H1 (cell line): Measurements from ENCODE around the gene KCNQ1. TPM values are rescaled to one million over a fixed set of nuclear protein-coding genes. Genes with fewer than 3 reads are reported as not detected.

ENCODE experiments used
- CTCF ChIA-PET: fragments of 300-600 bp; sonication (Branson Sonifier 250); formaldehyde crosslinking; loops from one replicate; lab custom pipeline; 2021; ENCODE audit not compliant: partially characterized antibody; lab: Charles Lee
- POLR2A ChIA-PET: fragments of 300-600 bp; sonication (Branson Sonifier 250); formaldehyde crosslinking; loops from one replicate; lab custom pipeline; 2021; ENCODE audit warnings: inconsistent platforms; ENCODE audit not compliant: partially characterized antibody; lab: Charles Lee
- DNase-seq, 2 experiments: peaks; one replicate each; pipeline versions ENCODE4 v3.0.0 to v3.0.0-alpha.2; 2010 to 2022; ENCODE audit warnings: low spot score in 2 of 2, low read depth in 1 of 2, mixed read lengths in 1 of 2
- FAIRE-seq: peaks from 2 replicates; lab custom pipeline; 2011; peaks lifted over from hg19 to GRCh38; lab: Jason Lieb, UNC
- H2AFZ ChIP-seq: 2 replicates; pipeline ENCODE4 v1.8.1; 2012; ENCODE audit warnings: low read length, inconsistent platforms
- H2AK5ac ChIP-seq: 2 replicates; pipeline ENCODE4 v1.6.1; 2013; ENCODE audit warnings: low read depth, low read length
- H2BK120ac ChIP-seq: replicated peaks from 2 replicates; pipeline ENCODE3; 2013; ENCODE audit warnings: low read depth, low read length, inconsistent platforms
- H2BK12ac ChIP-seq: 2 replicates; pipeline ENCODE4 v1.6.1; 2013; ENCODE audit warnings: low read depth, low read length
- H2BK15ac ChIP-seq: 2 replicates; pipeline ENCODE4 v1.6.1; 2013; ENCODE audit warnings: low read length
- H2BK20ac ChIP-seq: 2 replicates; pipeline ENCODE4 v1.6.1; 2013; ENCODE audit warnings: low read length
- H2BK5ac ChIP-seq: 2 replicates; pipeline ENCODE4 v1.6.1; 2013; ENCODE audit warnings: low read depth, low read length
- H3K14ac ChIP-seq: 2 replicates; pipeline ENCODE4 v1.6.1; 2013; ENCODE audit warnings: inconsistent platforms; ENCODE audit not compliant: insufficient read length
- H3K18ac ChIP-seq: 2 replicates; pipeline ENCODE4 v1.6.1; 2013; ENCODE audit warnings: low read length; ENCODE audit errors: extremely low read depth
- H3K23ac ChIP-seq: 2 replicates; pipeline ENCODE4 v1.6.1; 2013; ENCODE audit warnings: inconsistent platforms; ENCODE audit not compliant: insufficient read length
- H3K23me2 ChIP-seq: 2 replicates; pipeline ENCODE4 v1.6.1; 2013; ENCODE audit warnings: low read depth, low read length
- H3K27ac ChIP-seq: 2 replicates; pipeline ENCODE4 v1.6.1; 2011; ENCODE audit warnings: low read depth, low read length, inconsistent platforms
- H3K27me3 ChIP-seq, 4 experiments: replicated peaks in 1 of 4; 1 replicate in 1 of 4; 2 replicates in 3 of 4; pipeline versions ENCODE4 v1.6.1 to v1.8.1; 2011 to 2013; ENCODE audit warnings: low read length in 3 of 4, mild to moderate bottlenecking in 3 of 4, inconsistent platforms in 2 of 4, mixed read lengths in 2 of 4, moderate library complexity in 1 of 4; ENCODE audit not compliant: control insufficient read depth in 3 of 4, insufficient read depth in 3 of 4; ENCODE audit errors: extremely low read depth in 1 of 4
- H3K36me3 ChIP-seq, 4 experiments: 2 replicates each; pipeline versions ENCODE4 v1.6.1 to v1.8.1; 2011 to 2013; ENCODE audit warnings: mild to moderate bottlenecking in 4 of 4, low read length in 3 of 4, moderate library complexity in 2 of 4, control low read depth in 1 of 4, inconsistent platforms in 1 of 4; ENCODE audit not compliant: insufficient read depth in 4 of 4, control insufficient read depth in 2 of 4
- H3K4ac ChIP-seq: replicated peaks from 2 replicates; pipeline ENCODE3; 2013; ENCODE audit warnings: low read length, low read depth, mixed read lengths, inconsistent platforms; ENCODE audit not compliant: insufficient read length
- H3K4me1 ChIP-seq, 4 experiments: replicated peaks in 1 of 4; 1 replicate in 1 of 4; 2 replicates in 3 of 4; pipeline versions ENCODE4 v1.6.1 to v1.8.1; 2011 to 2013; ENCODE audit warnings: low read length in 3 of 4, inconsistent platforms in 2 of 4, mixed read lengths in 1 of 4; ENCODE audit not compliant: insufficient read depth in 4 of 4, control insufficient read depth in 3 of 4
- H3K4me2 ChIP-seq, 2 experiments: 2 replicates each; pipeline versions ENCODE4 v1.6.1 to v1.8.1; 2011 to 2013; ENCODE audit warnings: low read depth in 2 of 2, low read length in 2 of 2, control low read depth in 1 of 2, inconsistent platforms in 1 of 2, mild to moderate bottlenecking in 1 of 2; ENCODE audit not compliant: insufficient read depth in 1 of 2
- H3K4me3 ChIP-seq, 4 experiments: fragments of 200-600, 300-600 bp in 1 of 4; sonication (generic), shearing (Covaris generic), sonication (Bioruptor Twin) in 1 of 4; 2 replicates each; pipeline versions ENCODE4 v1.5.1 to v1.8.1; 2011 to 2016; ENCODE audit warnings: low read length in 4 of 4, low read depth in 3 of 4, control low read depth in 2 of 4, inconsistent platforms in 2 of 4, mild to moderate bottlenecking in 2 of 4, mixed read lengths in 1 of 4, moderate library complexity in 1 of 4; ENCODE audit not compliant: insufficient read depth in 2 of 4; ENCODE audit errors: extremely low read depth in 1 of 4
- H3K56ac ChIP-seq: replicated peaks from 2 replicates; pipeline ENCODE3; 2013; ENCODE audit warnings: low read depth, mild to moderate bottlenecking, mixed read lengths, low read length, inconsistent platforms; ENCODE audit not compliant: insufficient read length
- H3K79me1 ChIP-seq: 2 replicates; pipeline ENCODE4 v1.6.1; 2013; ENCODE audit warnings: low read depth, low read length, control low read depth
- H3K79me2 ChIP-seq, 2 experiments: 2 replicates each; pipeline versions ENCODE4 v1.6.1 to v1.8.1; 2012 to 2013; ENCODE audit warnings: low read length in 2 of 2, mild to moderate bottlenecking in 2 of 2, inconsistent platforms in 1 of 2; ENCODE audit not compliant: insufficient read depth in 2 of 2, control insufficient read depth in 1 of 2
- H3K9ac ChIP-seq, 4 experiments: replicated peaks in 1 of 4; 1 replicate in 1 of 4; 2 replicates in 3 of 4; pipeline versions ENCODE4 v1.6.1 to v1.8.1; 2011 to 2013; ENCODE audit warnings: low read depth in 3 of 4, low read length in 3 of 4, control low read depth in 2 of 4, mild to moderate bottlenecking in 2 of 4, moderate library complexity in 2 of 4, inconsistent platforms in 1 of 4; ENCODE audit errors: extremely low read depth in 1 of 4
- H3K9me3 ChIP-seq, 2 experiments: 2 replicates each; pipeline versions ENCODE4 v1.6.1 to v1.8.1; 2012 to 2013; ENCODE audit warnings: mild to moderate bottlenecking in 2 of 2, moderate library complexity in 2 of 2, control low read depth in 1 of 2, inconsistent platforms in 1 of 2, low read depth in 1 of 2, low read length in 1 of 2, mixed read lengths in 1 of 2; ENCODE audit not compliant: insufficient read depth in 2 of 2
- H4K20me1 ChIP-seq, 2 experiments: replicated peaks in 1 of 2; 2 replicates each; pipeline versions ENCODE3 to v1.8.1; 2011 to 2013; ENCODE audit warnings: inconsistent platforms in 2 of 2, low read length in 2 of 2, mild to moderate bottlenecking in 1 of 2; ENCODE audit not compliant: insufficient read depth in 2 of 2, control insufficient read depth in 1 of 2
- H4K5ac ChIP-seq: 2 replicates; pipeline ENCODE4 v1.6.1; 2013; ENCODE audit warnings: low read length, low read depth, mixed read lengths, inconsistent platforms; ENCODE audit not compliant: insufficient read length
- H4K8ac ChIP-seq: 2 replicates; pipeline ENCODE4 v1.8.0; 2013; ENCODE audit warnings: mild to moderate bottlenecking, moderate library complexity, low read length, inconsistent platforms; ENCODE audit not compliant: insufficient read depth; ENCODE audit errors: extremely low read depth
- H4K91ac ChIP-seq: replicated peaks from 2 replicates; pipeline ENCODE3; 2013; ENCODE audit warnings: low read length, mixed read lengths, inconsistent platforms; ENCODE audit not compliant: insufficient read length
- GTF2F1 ChIP-seq: IDR thresholded peaks from 2 replicates; pipeline ENCODE4 v1.6.1; 2012; ENCODE audit warnings: low read depth, low read length, improper control_type of control experiment, borderline replicate concordance
- MAX ChIP-seq: IDR thresholded peaks from 2 replicates; pipeline ENCODE4 v1.6.1; 2012; ENCODE audit warnings: inconsistent platforms
- WGBS, 2 experiments: shearing (Covaris generic) in 1 of 2; methylation state at CpG; one replicate each; pipeline versions ENCODE4 v1.1.6 to v1.1.7; 2013 to 2015; ENCODE audit warnings: low lambda C conversion rate in 2 of 2, mixed read lengths in 2 of 2, inconsistent platforms in 1 of 2, low coverage in 1 of 2, missing lambda C conversion rate in 1 of 2; ENCODE audit not compliant: insufficient replicate concordance in 2 of 2, insufficient coverage in 1 of 2, insufficient read length in 1 of 2; ENCODE audit errors: extremely low coverage in 1 of 2, missing lambda C conversion rate in 1 of 2; 5-methylcytosine and 5-hydroxymethylcytosine counted together
- polyA plus RNA-seq, 7 experiments: library from polyadenylated mRNA; depleted of rRNA in 3 of 7; stranded (reverse) in 5 of 7; unstranded in 2 of 7; fragments of >200 nt in 5 of 7; fragments of 200-250 nt in 2 of 7; gene quantifications; 1 replicate in 5 of 7; 2 replicates in 1 of 7; 4 replicates in 1 of 7; pipeline versions ENCODE4 v1.2.1 to v1.2.3, GENCODE V29; 2011 to 2013; ENCODE audit warnings: missing spikeins in 2 of 7, mixed read lengths in 2 of 7
- total RNA-seq: library from RNA; stranded (reverse); fragmentation: NEBNext Ultra II Directional; extraction: Animal tissue kit (Norgen Biotek cat#: 25700); gene quantifications from 2 replicates; pipeline ENCODE4 v1.2.1, GENCODE V29; 2021

The KCNQ1 gene
- total and polyA plus RNA-seq, 2 of the 8 experiments (the other 6 are each of a cell fraction or from before 2014, with no cell fraction given): 1.9 to 2.0 TPM

DNA sequence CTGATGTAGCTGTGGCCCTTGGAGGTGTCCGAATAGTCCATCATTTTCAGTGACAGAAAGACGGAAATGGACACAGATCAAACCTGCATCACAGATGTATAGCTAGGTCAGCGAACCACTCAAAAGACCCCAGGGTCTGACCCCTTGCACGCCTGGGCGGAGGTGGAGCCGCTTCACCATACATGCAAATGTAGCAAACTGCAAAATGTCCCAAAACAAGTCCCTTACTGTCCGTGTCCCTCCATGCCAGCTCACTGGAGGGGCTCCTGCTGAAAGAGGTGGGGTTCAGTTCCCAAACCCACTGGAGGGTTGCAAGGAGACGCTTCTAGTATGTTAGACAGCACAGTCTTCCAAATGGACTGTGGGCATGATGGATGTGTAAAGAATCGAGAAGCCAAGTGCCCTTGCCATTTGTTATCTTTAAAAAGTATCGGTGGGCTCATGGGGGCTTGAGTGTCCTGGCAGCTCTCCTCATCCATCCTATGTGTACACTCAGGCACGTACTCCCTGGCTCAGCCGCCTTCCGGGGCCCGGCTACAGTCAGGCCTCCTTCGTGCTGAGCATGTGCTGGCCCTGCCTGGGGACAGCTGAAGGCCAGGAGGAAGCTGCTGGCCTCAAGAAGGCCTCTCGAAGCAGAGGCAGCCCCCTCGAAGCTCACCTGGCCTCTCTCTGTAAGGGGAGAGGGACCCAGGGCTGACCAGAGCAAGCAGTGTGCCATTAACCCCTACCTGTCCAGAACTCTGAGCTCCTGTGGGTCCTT lies 275.2 kb downstream of the KCNQ1 start:
- H3K9ac ChIP-seq: no peak overlapping the region
- peaks cover 11 to 35% (median 27%) of the 10 kb centered on the region in 4 experiments for H3K4me1 ChIP-seq
- H2AK5ac ChIP-seq: peak overlapping the region; percentile 58; the same call in 1 of the 2 replicates
- no peak overlapping the region for H4K91ac ChIP-seq
- no peak overlapping the region for H2BK5ac ChIP-seq
- DNase-seq (no peak), FAIRE-seq (no peak)
- H4K8ac ChIP-seq: no peak overlapping the region
- 82% methylated on average over 17 of the region's 17 CpGs; no CpG with 5 or more reads in 1 of the 2 experiments for WGBS, 2 experiments
- TF ChIP-seq GTF2F1 (no peak), MAX (0 out of 2 replicates have a peak, but pooled peaks have one; percentile 41)
- no peak overlapping the region for H3K56ac ChIP-seq
- H3K36me3 ChIP-seq: no peaks in the 10 kb centered on the region
- H3K4me2 ChIP-seq: no peak overlapping the region
- no peak overlapping the region for H3K4ac ChIP-seq
- no peaks in the 10 kb centered on the region for H3K9me3 ChIP-seq
- POLR2A ChIA-PET: no interaction called here
- H2BK15ac ChIP-seq: no peak overlapping the region; the same call in 1 of the 2 replicates
- no peak overlapping the region for H3K14ac ChIP-seq
- no peak overlapping the region for H4K5ac ChIP-seq
- H3K79me1 ChIP-seq: no peaks in the 10 kb centered on the region
- H4K20me1 ChIP-seq: peaks cover 0 to 16% of the 10 kb centered on the region in 2 experiments
- CTCF ChIA-PET: interaction anchor here (0.9 to 1.4 kb wide), 9 partner anchors 10 to 166 kb away, joined by 3 to 5 read pairs (median 4); no protein-coding TSS in a partner anchor
- peak overlapping the region; percentile 75; the same call in 1 of the 2 replicates for H2BK12ac ChIP-seq
- peak overlapping the region; percentile 13; the same call in 1 of the 2 replicates for H3K18ac ChIP-seq
- H2BK20ac ChIP-seq: 0 out of 2 replicates have a peak overlapping the region, but pooled peaks have one; percentile 48
- no peaks in the 10 kb centered on the region for H3K79me2 ChIP-seq
- no peaks in the 10 kb centered on the region for H3K23me2 ChIP-seq
- no peak overlapping the region for H2AFZ ChIP-seq
- H3K27ac ChIP-seq: no peak overlapping the region
- H3K4me3 ChIP-seq: no peak overlapping the region
- no peak overlapping the region for H2BK120ac ChIP-seq
- H3K27me3 ChIP-seq: peaks cover 43 to 99% (median 94%) of the 10 kb centered on the region in 4 experiments
- H3K23ac ChIP-seq: no peak overlapping the region
